K562 (cell line): ENCODE results near the gene S100A7A. TPM values are rescaled to one million over a fixed set of nuclear protein-coding genes. Genes with fewer than 3 reads are reported as not detected.

Source experiments
- AFF4 ChIP-seq: sonication (generic); formaldehyde crosslinking; IDR thresholded peaks from 2 replicates; pipeline ENCODE4 v1.8.0; 2023; ENCODE audit warnings: mild to moderate bottlenecking, missing genetic modification reagents
- ATF1 ChIP-seq, 2 experiments: fragments of 450-650 bp in 1 of 2; IDR thresholded peaks; 2 replicates each; pipeline ENCODE4 v1.6.1; 2016; ENCODE audit warnings: missing compliant biosample characterization in 1 of 2, missing genetic modification characterization in 1 of 2
- BACH1 ChIP-seq: fragments of 200-800 bp; sonication (Bioruptor generic); IDR thresholded peaks from 2 replicates; pipeline ENCODE4 v1.6.1; 2016; ENCODE audit warnings: missing genetic modification characterization, missing compliant biosample characterization
- CTBP1 ChIP-seq: fragments of 450-650 bp; IDR thresholded peaks from 2 replicates; pipeline ENCODE4 v1.6.1; 2016; ENCODE audit warnings: borderline replicate concordance
- ELF1 ChIP-seq: fragments of 200-800 bp; sonication (Bioruptor generic); IDR thresholded peaks from 2 replicates; pipeline ENCODE4 v1.6.1; 2016; ENCODE audit warnings: missing genetic modification characterization, missing compliant biosample characterization
- FOXK1 ChIP-seq: sonication (generic); formaldehyde crosslinking; IDR thresholded peaks from 2 replicates; pipeline ENCODE4 v1.8.0; 2022; ENCODE audit warnings: missing genetic modification reagents, mild to moderate bottlenecking, borderline replicate concordance
- FOXO4 ChIP-seq: fragments of 450-650 bp; formaldehyde crosslinking; IDR thresholded peaks from 2 replicates; pipeline ENCODE4 v1.4.0; 2020; ENCODE audit warnings: mild to moderate bottlenecking, moderate library complexity
- GATAD2A ChIP-seq: fragments of 450-650 bp; IDR thresholded peaks from 2 replicates; pipeline ENCODE4 v1.6.1; 2017
- MAFK ChIP-seq: IDR thresholded peaks from 2 replicates; pipeline ENCODE4 v1.6.1; 2011; ENCODE audit warnings: low read length, improper control_type of control experiment
- MIER1 ChIP-seq: fragments of 450-650 bp; IDR thresholded peaks from 2 replicates; pipeline ENCODE4 v1.6.1; 2016; ENCODE audit warnings: antibody characterized with exemption, mild to moderate bottlenecking, low read depth
- NFXL1 ChIP-seq: fragments of 450-650 bp; formaldehyde crosslinking; IDR thresholded peaks from 2 replicates; pipeline ENCODE4 v1.4.0; 2021; ENCODE audit warnings: mild to moderate bottlenecking
- RB1 ChIP-seq: fragments of 450-650 bp; IDR thresholded peaks from 2 replicates; pipeline ENCODE4 v1.6.1; 2017; ENCODE audit warnings: low read depth, mild to moderate bottlenecking
- SMAD3 ChIP-seq: fragments of 450-650 bp; formaldehyde crosslinking; conservative IDR thresholded peaks from 2 replicates; pipeline ENCODE4 v1.4.0; 2020; ENCODE audit warnings: mild to moderate bottlenecking
- SRSF1 ChIP-seq: fragments of 200-400 bp; formaldehyde crosslinking; IDR thresholded peaks from 2 replicates; pipeline ENCODE4 v1.6.1; 2017; ENCODE audit warnings: mild to moderate bottlenecking, low read depth, low read length, moderate library complexity
- SRSF7 ChIP-seq: fragments of 200-400 bp; formaldehyde crosslinking; optimal IDR thresholded peaks from 2 replicates; pipeline ENCODE3; 2017; ENCODE audit warnings: mild to moderate bottlenecking, low read depth, low read length
- TCF7 ChIP-seq: sonication (generic); IDR thresholded peaks from 2 replicates; pipeline ENCODE4 v1.6.1; 2016; ENCODE audit warnings: antibody characterized with exemption, borderline replicate concordance
- TRIM28 ChIP-seq: fragments of 450-650 bp; IDR thresholded peaks from 2 replicates; pipeline ENCODE4 v1.6.1; 2017
- ZBTB33 ChIP-seq: sonication (generic); formaldehyde crosslinking; IDR thresholded peaks from 2 replicates; pipeline ENCODE4 v1.8.1; 2023; ENCODE audit warnings: mild to moderate bottlenecking, missing genetic modification reagents
- ZNF311 ChIP-seq: fragments of 250-450 bp; sonication (Bioruptor Pico); IDR thresholded peaks from 2 replicates; pipeline ENCODE4 v1.4.0; 2020; ENCODE audit warnings: mild to moderate bottlenecking, moderate library complexity
- ZNF696 ChIP-seq: fragments of 250-450 bp; sonication (Bioruptor Pico); conservative IDR thresholded peaks from 2 replicates; pipeline ENCODE4 v1.4.0; 2020; ENCODE audit warnings: mild to moderate bottlenecking, moderate library complexity
- polyA plus RNA-seq, 8 experiments: library from polyadenylated mRNA; depleted of rRNA in 4 of 8; stranded (reverse) in 5 of 8; unstranded in 3 of 8; fragments of >200 nt; fragmentation: Nextera tagmentation in 2 of 8; fragmentation: Illumina TruSeq in 1 of 8; extraction: Ambion mirVana in 2 of 8; extraction: Trizol in 1 of 8; gene quantifications; 2 replicates each; pipeline versions ENCODE4 v1.2.1 to v1.2.3, GENCODE V29; 2011 to 2014; ENCODE audit warnings: inconsistent platforms in 1 of 8, missing spikeins in 1 of 8
- total RNA-seq, 7 experiments: library from RNA; depleted of rRNA in 6 of 7; stranded (reverse); fragments of >200 nt in 6 of 7; fragmentation: Illumina TruSeq in 2 of 7; extraction: Trizol in 2 of 7; gene quantifications; 2 replicates each; pipeline versions ENCODE4 v1.2.1 to v1.2.3, GENCODE V29; 2011 to 2021; ENCODE audit warnings: low replicate concordance in 1 of 7
- TF ChIP-seq, protein P1 (sequence below), 2 experiments: fragments of 450-650 bp; conservative IDR thresholded peaks; 2 replicates each; pipeline ENCODE4 v1.6.1; 2017; ENCODE audit warnings: mild to moderate bottlenecking in 2 of 2, moderate library complexity in 2 of 2

S100A7A gene
- total and polyA plus RNA-seq, 9 of the 15 experiments (the other 6 are each of a cell fraction or from before 2014, with no cell fraction given): not detected

- no peak for TF ChIP-seq SMAD3
- no peak for TF ChIP-seq ZNF696
- no peak for TF ChIP-seq FOXO4 (CRISPR knock-in tag)
- no peak for TF ChIP-seq ELF1 (tag)
- no peak for TF ChIP-seq BACH1 (tag)
- peak; percentile 74 for TF ChIP-seq RB1
- no peak for TF ChIP-seq GATAD2A
- TF ChIP-seq TRIM28: no peak
- no peak for TF ChIP-seq SRSF7
- no peak for TF ChIP-seq ATF1 (CRISPR knock-in tag; IDR thresholded peaks at IDR 0.05)
- TF ChIP-seq ATF1 (tag; IDR thresholded peaks at IDR 0.05): 0 out of 2 replicates have a peak, but pooled peaks have one; percentile 29
- no peak for TF ChIP-seq SRSF1
- TF ChIP-seq, protein P1, sequence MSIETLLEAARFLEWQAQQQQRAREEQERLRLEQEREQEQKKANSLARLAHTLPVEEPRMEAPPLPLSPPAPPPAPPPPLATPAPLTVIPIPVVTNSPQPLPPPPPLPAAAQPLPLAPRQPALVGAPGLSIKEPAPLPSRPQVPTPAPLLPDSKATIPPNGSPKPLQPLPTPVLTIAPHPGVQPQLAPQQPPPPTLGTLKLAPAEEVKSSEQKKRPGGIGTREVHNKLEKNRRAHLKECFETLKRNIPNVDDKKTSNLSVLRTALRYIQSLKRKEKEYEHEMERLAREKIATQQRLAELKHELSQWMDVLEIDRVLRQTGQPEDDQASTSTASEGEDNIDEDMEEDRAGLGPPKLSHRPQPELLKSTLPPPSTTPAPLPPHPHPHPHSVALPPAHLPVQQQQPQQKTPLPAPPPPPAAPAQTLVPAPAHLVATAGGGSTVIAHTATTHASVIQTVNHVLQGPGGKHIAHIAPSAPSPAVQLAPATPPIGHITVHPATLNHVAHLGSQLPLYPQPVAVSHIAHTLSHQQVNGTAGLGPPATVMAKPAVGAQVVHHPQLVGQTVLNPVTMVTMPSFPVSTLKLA (conservative IDR thresholded peaks at IDR 0.05): peak; percentile 35 to 54; a peak in 2 of 4 replicates
- 0 out of 2 replicates have a peak, but pooled peaks have one; percentile 58 for TF ChIP-seq FOXK1
- TF ChIP-seq MAFK: no peak
- peak; percentile 60; the same call in 1 of the 2 replicates for TF ChIP-seq AFF4
- no peak for TF ChIP-seq TCF7
- TF ChIP-seq NFXL1 (CRISPR knock-in tag): no peak
- no peak for TF ChIP-seq CTBP1
- 0 out of 2 replicates have a peak, but pooled peaks have one; percentile 36 for TF ChIP-seq ZBTB33 (CRISPR knock-in tag)
- TF ChIP-seq ZNF311 (CRISPR knock-in tag): no peak
- TF ChIP-seq MIER1: peak; percentile 53; the same call in 1 of the 2 replicates
These were observed 11.6 kb upstream of the S100A7A start (continued) for GRCh38 chr1:153404768-153405167.
